ENCODE data around the gene C1QL4. TPM values are rescaled to one million over a fixed set of nuclear protein-coding genes. Genes with fewer than 3 reads are reported as not detected.

Gene C1QL4
- total and polyA plus RNA-seq, 2 of the 8 experiments (the other 6 are each of a cell fraction or from before 2014, with no cell fraction given), result 0.28 to 0.63 TPM

DNA sequence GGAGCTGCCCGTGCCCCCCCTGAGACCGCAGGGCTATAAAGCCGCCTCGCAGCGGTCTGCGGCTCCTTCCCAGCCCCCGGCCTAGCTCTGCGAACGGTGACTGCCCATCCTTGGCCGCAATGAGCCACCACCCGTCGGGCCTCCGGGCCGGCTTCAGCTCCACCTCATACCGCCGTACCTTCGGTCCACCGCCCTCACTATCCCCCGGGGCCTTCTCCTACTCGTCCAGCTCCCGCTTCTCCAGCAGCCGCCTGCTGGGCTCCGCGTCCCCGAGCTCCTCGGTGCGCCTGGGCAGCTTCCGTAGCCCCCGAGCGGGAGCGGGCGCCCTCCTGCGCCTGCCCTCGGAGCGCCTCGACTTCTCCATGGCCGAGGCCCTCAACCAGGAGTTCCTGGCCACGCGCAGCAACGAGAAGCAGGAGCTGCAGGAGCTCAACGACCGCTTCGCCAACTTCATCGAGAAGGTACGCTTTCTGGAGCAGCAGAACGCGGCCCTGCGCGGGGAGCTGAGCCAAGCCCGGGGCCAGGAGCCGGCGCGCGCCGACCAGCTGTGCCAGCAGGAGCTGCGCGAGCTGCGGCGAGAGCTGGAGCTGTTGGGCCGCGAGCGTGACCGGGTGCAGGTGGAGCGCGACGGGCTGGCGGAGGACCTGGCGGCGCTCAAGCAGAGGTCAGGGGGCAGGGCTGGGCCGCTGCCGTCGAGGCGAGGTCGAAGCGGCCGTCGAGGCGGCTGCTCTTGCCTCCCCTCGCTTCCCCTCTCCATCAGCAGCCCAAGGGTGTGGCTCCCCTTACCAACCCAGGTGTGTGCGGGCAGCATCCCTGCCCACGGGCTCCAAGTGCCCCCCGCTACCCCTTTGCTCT, 41.7 kb downstream of the C1QL4 start, which contains the start of gene PRPH (continued):
- TF ChIP-seq, protein P1, sequence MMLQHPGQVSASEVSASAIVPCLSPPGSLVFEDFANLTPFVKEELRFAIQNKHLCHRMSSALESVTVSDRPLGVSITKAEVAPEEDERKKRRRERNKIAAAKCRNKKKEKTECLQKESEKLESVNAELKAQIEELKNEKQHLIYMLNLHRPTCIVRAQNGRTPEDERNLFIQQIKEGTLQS (IDR thresholded peaks at IDR 0.05; ENCODE audit: insufficient read depth, low read depth, low read length), result no peak
- TF ChIP-seq FOSL1 (IDR thresholded peaks at IDR 0.05; ENCODE audit: insufficient read depth, low read depth, low read length), result no peak
- TF ChIP-seq EZH2 (IDR thresholded peaks at IDR 0.05; ENCODE audit: low read depth, low read length, severe bottlenecking), result peak; percentile 95
- TF ChIP-seq RAD21 (IDR thresholded peaks at IDR 0.05 in 1 of 2, conservative IDR thresholded peaks at IDR 0.05 in 1 of 2; ENCODE audit: low read depth in 2 of 2, low read length in 2 of 2), result no peak
- TF ChIP-seq ZNF274 (IDR thresholded peaks at IDR 0.05; ENCODE audit: borderline replicate concordance, extremely low read depth, low read length), result no peak
- no peak for TF ChIP-seq JUN (IDR thresholded peaks at IDR 0.05; ENCODE audit: low read depth, low read length)
- TF ChIP-seq, protein P2, sequence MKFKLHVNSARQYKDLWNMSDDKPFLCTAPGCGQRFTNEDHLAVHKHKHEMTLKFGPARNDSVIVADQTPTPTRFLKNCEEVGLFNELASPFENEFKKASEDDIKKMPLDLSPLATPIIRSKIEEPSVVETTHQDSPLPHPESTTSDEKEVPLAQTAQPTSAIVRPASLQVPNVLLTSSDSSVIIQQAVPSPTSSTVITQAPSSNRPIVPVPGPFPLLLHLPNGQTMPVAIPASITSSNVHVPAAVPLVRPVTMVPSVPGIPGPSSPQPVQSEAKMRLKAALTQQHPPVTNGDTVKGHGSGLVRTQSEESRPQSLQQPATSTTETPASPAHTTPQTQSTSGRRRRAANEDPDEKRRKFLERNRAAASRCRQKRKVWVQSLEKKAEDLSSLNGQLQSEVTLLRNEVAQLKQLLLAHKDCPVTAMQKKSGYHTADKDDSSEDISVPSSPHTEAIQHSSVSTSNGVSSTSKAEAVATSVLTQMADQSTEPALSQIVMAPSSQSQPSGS (IDR thresholded peaks at IDR 0.05; ENCODE audit: low read length), result no peak
- TF ChIP-seq TCF12 (IDR thresholded peaks at IDR 0.05; ENCODE audit: low read depth, low read length), result no peak
- TF ChIP-seq SIRT6 (IDR thresholded peaks at IDR 0.05; ENCODE audit: low read length), result no peak
- no peak for TF ChIP-seq SIX5 (IDR thresholded peaks at IDR 0.05; ENCODE audit: low read depth, low read length)
- no peak for TF ChIP-seq EGR1 (IDR thresholded peaks at IDR 0.05; ENCODE audit: borderline replicate concordance, low read depth, low read length)
- TF ChIP-seq EP300 (IDR thresholded peaks at IDR 0.05; ENCODE audit: borderline replicate concordance in 1 of 2, low read depth in 2 of 2, low read length in 2 of 2), result no peak
- no peak for TF ChIP-seq BACH1 (IDR thresholded peaks at IDR 0.05; ENCODE audit: low read length)
- TF ChIP-seq KDM1A (IDR thresholded peaks at IDR 0.05; ENCODE audit: borderline replicate concordance, low read length), result no peak
- TF ChIP-seq SP1 (IDR thresholded peaks at IDR 0.05; ENCODE audit: low read depth, low read length), result no peak
- TF ChIP-seq, protein P3, sequence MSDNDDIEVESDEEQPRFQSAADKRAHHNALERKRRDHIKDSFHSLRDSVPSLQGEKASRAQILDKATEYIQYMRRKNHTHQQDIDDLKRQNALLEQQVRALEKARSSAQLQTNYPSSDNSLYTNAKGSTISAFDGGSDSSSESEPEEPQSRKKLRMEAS (IDR thresholded peaks at IDR 0.05), result peak; percentile 51
- TF ChIP-seq BCL11A (IDR thresholded peaks at IDR 0.05; ENCODE audit: low read depth in 2 of 2, low read length in 2 of 2), result no peak
- no peak for TF ChIP-seq PHF8 (conservative IDR thresholded peaks at IDR 0.05; ENCODE audit: low read depth, low read length)

Data from H1 (cell line).